ENCODE measurements around the gene CDHR1.
"Not testable (repeated sequence)": the region's sequence is repeated elsewhere in the genome, so short reads cannot be mapped to it uniquely, and the experiment has no call there.

The CDHR1 gene

GRCh38 chr10:84176351-84176750, 18.0 kb upstream of the CDHR1 start:
- Histone ChIP-seq H3K9me3 (replicated peaks; ENCODE audit: low read length) (no peaks in the 10 kb centered on the region), H3K9ac (ENCODE audit: low read depth, low read length) (no peak overlapping the region), H3K4me2 (ENCODE audit: low read length) (no peak overlapping the region), H3K36me3 (ENCODE audit: insufficient read depth, low read length) (no peaks in the 10 kb centered on the region), H3K27me3 (ENCODE audit: control insufficient read depth, insufficient read depth, low read length) (no peaks in the 10 kb centered on the region), H3K4me3 (ENCODE audit: low read length) (no peak overlapping the region), H3K4me1 (ENCODE audit: control insufficient read depth, insufficient read depth, low read length) (no peaks in the 10 kb centered on the region)

GRCh38 chr10:84176836-84177474, 17.4 kb upstream of the CDHR1 start:
- H3K4me3 ChIP-seq (ENCODE audit: low read length): no peak overlapping the region
- H3K36me3 ChIP-seq (ENCODE audit: insufficient read depth, low read length): no peaks in the 10 kb centered on the region
- H3K4me1 ChIP-seq (ENCODE audit: control insufficient read depth, insufficient read depth, low read length): no peaks in the 10 kb centered on the region
- H3K27me3 ChIP-seq (ENCODE audit: control insufficient read depth, insufficient read depth, low read length): no peaks in the 10 kb centered on the region
- no peaks in the 10 kb centered on the region for H3K9me3 ChIP-seq (replicated peaks; ENCODE audit: low read length)
- no peak overlapping the region for H3K4me2 ChIP-seq (ENCODE audit: low read length)
- no peak overlapping the region for H3K9ac ChIP-seq (ENCODE audit: low read depth, low read length)

GRCh38 chr10:84177541-84178141, 16.7 kb upstream of the CDHR1 start:
- no peak overlapping the region for H3K4me2 ChIP-seq (ENCODE audit: low read length)
- H3K27me3 ChIP-seq (ENCODE audit: control insufficient read depth, insufficient read depth, low read length): no peaks in the 10 kb centered on the region
- H3K36me3 ChIP-seq (ENCODE audit: insufficient read depth, low read length): no peaks in the 10 kb centered on the region
- H3K9ac ChIP-seq (ENCODE audit: low read depth, low read length): no peak overlapping the region
- H3K4me1 ChIP-seq (ENCODE audit: control insufficient read depth, insufficient read depth, low read length): no peaks in the 10 kb centered on the region
- no peaks in the 10 kb centered on the region for H3K9me3 ChIP-seq (replicated peaks; ENCODE audit: low read length)
- no peak overlapping the region for H3K4me3 ChIP-seq (ENCODE audit: low read length)

- no peak overlapping the region for H3K4me2 ChIP-seq (ENCODE audit: low read length)
- no peaks in the 10 kb centered on the region for H3K36me3 ChIP-seq (ENCODE audit: insufficient read depth, low read length)
- H3K4me3 ChIP-seq (ENCODE audit: low read length): no peak overlapping the region
- H3K27me3 ChIP-seq (ENCODE audit: control insufficient read depth, insufficient read depth, low read length): no peaks in the 10 kb centered on the region
- no peak overlapping the region for H3K9ac ChIP-seq (ENCODE audit: low read depth, low read length)
- H3K9me3 ChIP-seq (replicated peaks; ENCODE audit: low read length): no peaks in the 10 kb centered on the region
- no peaks in the 10 kb centered on the region for H3K4me1 ChIP-seq (ENCODE audit: control insufficient read depth, insufficient read depth, low read length)
Measured at GRCh38 chr10:84178160-84178609, 16.2 kb upstream of the CDHR1 start.

- Histone ChIP-seq H3K4me1 (ENCODE audit: control insufficient read depth, insufficient read depth, low read length) (no peaks in the 10 kb centered on the region), H3K4me2 (ENCODE audit: low read length) (no peak overlapping the region), H3K4me3 (ENCODE audit: low read length) (no peak overlapping the region), H3K27me3 (ENCODE audit: control insufficient read depth, insufficient read depth, low read length) (no peaks in the 10 kb centered on the region), H3K9me3 (replicated peaks; ENCODE audit: low read length) (no peaks in the 10 kb centered on the region), H3K9ac (ENCODE audit: low read depth, low read length) (no peak overlapping the region), H3K36me3 (ENCODE audit: insufficient read depth, low read length) (no peaks in the 10 kb centered on the region)
Measured at GRCh38 chr10:84179059-84179710, 15.2 kb upstream of the CDHR1 start.

- not testable (repeated sequence) for H3K27me3 ChIP-seq (ENCODE audit: control insufficient read depth, insufficient read depth, low read length); H3K36me3 ChIP-seq (ENCODE audit: insufficient read depth, low read length); H3K4me3 ChIP-seq (ENCODE audit: low read length); H3K4me2 ChIP-seq (ENCODE audit: low read length); H3K9me3 ChIP-seq (replicated peaks; ENCODE audit: low read length); H3K4me1 ChIP-seq (ENCODE audit: control insufficient read depth, insufficient read depth, low read length); H3K9ac ChIP-seq (ENCODE audit: low read depth, low read length)
Measured at GRCh38 chr10:84180386-84180785, 14.0 kb upstream of the CDHR1 start.

- Histone ChIP-seq H3K4me3 (ENCODE audit: low read length) (no peak overlapping the region), H3K9me3 (replicated peaks; ENCODE audit: low read length) (no peaks in the 10 kb centered on the region), H3K4me1 (ENCODE audit: control insufficient read depth, insufficient read depth, low read length) (no peaks in the 10 kb centered on the region), H3K27me3 (ENCODE audit: control insufficient read depth, insufficient read depth, low read length) (no peaks in the 10 kb centered on the region), H3K4me2 (ENCODE audit: low read length) (no peak overlapping the region), H3K9ac (ENCODE audit: low read depth, low read length) (no peak overlapping the region), H3K36me3 (ENCODE audit: insufficient read depth, low read length) (no peaks in the 10 kb centered on the region)
Measured at GRCh38 chr10:84181631-84182030, 12.7 kb upstream of the CDHR1 start.

- Histone ChIP-seq H3K9me3 (replicated peaks; ENCODE audit: low read length) (no peaks in the 10 kb centered on the region), H3K9ac (ENCODE audit: low read depth, low read length) (no peak overlapping the region)
Measured at GRCh38 chr10:84184517-84184916, 9.8 kb upstream of the CDHR1 start.

GRCh38 chr10:84185526-84186175, 8.7 kb upstream of the CDHR1 start:
- Histone ChIP-seq H3K27me3 (ENCODE audit: control insufficient read depth, insufficient read depth, low read length) (peaks cover 4% of the 10 kb centered on the region), H3K36me3 (ENCODE audit: insufficient read depth, low read length) (no peaks in the 10 kb centered on the region), H3K9me3 (replicated peaks; ENCODE audit: low read length) (no peaks in the 10 kb centered on the region), H3K9ac (ENCODE audit: low read depth, low read length) (no peak overlapping the region), H3K4me1 (ENCODE audit: control insufficient read depth, insufficient read depth, low read length) (no peaks in the 10 kb centered on the region), H3K4me2 (ENCODE audit: low read length) (no peak overlapping the region), H3K4me3 (ENCODE audit: low read length) (no peak overlapping the region)

More at GRCh38 chr10:84184517-84184916, 9.8 kb upstream of the CDHR1 start:
- Histone ChIP-seq H3K36me3 (ENCODE audit: insufficient read depth, low read length) (no peaks in the 10 kb centered on the region), H3K4me1 (ENCODE audit: control insufficient read depth, insufficient read depth, low read length) (no peaks in the 10 kb centered on the region), H3K4me3 (ENCODE audit: low read length) (no peak overlapping the region), H3K27me3 (ENCODE audit: control insufficient read depth, insufficient read depth, low read length) (peaks cover 4% of the 10 kb centered on the region), H3K4me2 (ENCODE audit: low read length) (no peak overlapping the region)

- Histone ChIP-seq H3K9ac (ENCODE audit: low read depth, low read length) (no peak overlapping the region), H3K36me3 (ENCODE audit: insufficient read depth, low read length) (no peaks in the 10 kb centered on the region), H3K27me3 (ENCODE audit: control insufficient read depth, insufficient read depth, low read length) (peaks cover 22% of the 10 kb centered on the region), H3K4me1 (ENCODE audit: control insufficient read depth, insufficient read depth, low read length) (no peaks in the 10 kb centered on the region), H3K9me3 (replicated peaks; ENCODE audit: low read length) (no peaks in the 10 kb centered on the region), H3K4me2 (ENCODE audit: low read length) (no peak overlapping the region), H3K4me3 (ENCODE audit: low read length) (no peak overlapping the region)
Measured at GRCh38 chr10:84188815-84189214, 5.5 kb upstream of the CDHR1 start.

- Histone ChIP-seq H3K9ac (ENCODE audit: low read depth, low read length) (no peak overlapping the region), H3K9me3 (replicated peaks; ENCODE audit: low read length) (no peaks in the 10 kb centered on the region), H3K4me2 (ENCODE audit: low read length) (no peak overlapping the region), H3K4me3 (ENCODE audit: low read length) (no peak overlapping the region), H3K4me1 (ENCODE audit: control insufficient read depth, insufficient read depth, low read length) (no peaks in the 10 kb centered on the region), H3K27me3 (ENCODE audit: control insufficient read depth, insufficient read depth, low read length) (peaks cover 38% of the 10 kb centered on the region), H3K36me3 (ENCODE audit: insufficient read depth, low read length) (no peaks in the 10 kb centered on the region)
Measured at GRCh38 chr10:84190621-84191020, 3.7 kb upstream of the CDHR1 start.

Data from skeletal muscle satellite cell (primary cell).